IMR-90 (cell line): ENCODE results near the gene EGR2. TPM values are rescaled to one million over a fixed set of nuclear protein-coding genes. Genes with fewer than 3 reads are reported as not detected.

Source experiments
- ATAC-seq: fragments of 200-7000 bp; cut with Tn5 transposase; 2 replicates; pipeline ENCODE4 v1.9.1; 2020; ENCODE audit warnings: low read depth, mild to moderate bottlenecking, moderate library complexity
- BruUV-seq: library from RNA; stranded (reverse); fragments of 400-500 nt; replicated peaks from 2 replicates; lab custom pipeline; 2021; lab: Mats Ljungman, UMichigan
- CTCF ChIA-PET: fragments of 300-600 bp; formaldehyde crosslinking; extraction: SDS; loops from one replicate; lab custom pipeline; 2021; ENCODE audit warnings: antibody characterized with exemption; lab: Yijun Ruan, JAX
- POLR2A ChIA-PET: fragments of 300-600 bp; sonication (Branson Sonifier 250); formaldehyde crosslinking; loops from one replicate; lab custom pipeline; 2022; ENCODE audit warnings: antibody characterized with exemption; ENCODE audit not compliant: unreplicated experiment; lab: Charles Lee
- DNase-seq: peaks from one replicate; pipeline ENCODE4 v3.0.0; 2013
- H2AFZ ChIP-seq: replicated peaks from 2 replicates; pipeline ENCODE3; 2013; ENCODE audit warnings: low read length, mild to moderate bottlenecking; ENCODE audit not compliant: poor library complexity
- H2AK5ac ChIP-seq: 2 replicates; pipeline ENCODE4 v1.6.1; 2013; ENCODE audit warnings: low read depth, low read length, inconsistent platforms
- H2AK9ac ChIP-seq: replicated peaks from 2 replicates; pipeline ENCODE3; 2013; ENCODE audit warnings: mild to moderate bottlenecking, low read depth, low read length, moderate library complexity; ENCODE audit not compliant: poor library complexity
- H2BK120ac ChIP-seq: 2 replicates; pipeline ENCODE4 v1.6.1; 2013; ENCODE audit warnings: low read depth, low read length, inconsistent platforms
- H2BK15ac ChIP-seq: 3 replicates; pipeline ENCODE4 v1.6.1; 2013; ENCODE audit warnings: low read depth, low read length, inconsistent platforms
- H2BK20ac ChIP-seq: 2 replicates; pipeline ENCODE4 v1.6.1; 2013; ENCODE audit warnings: low read depth, mild to moderate bottlenecking, inconsistent platforms, low read length, moderate library complexity
- H2BK5ac ChIP-seq: 2 replicates; pipeline ENCODE4 v1.6.1; 2013; ENCODE audit warnings: mild to moderate bottlenecking, low read depth, low read length, inconsistent platforms; ENCODE audit not compliant: poor library complexity, severe bottlenecking
- H3K14ac ChIP-seq: replicated peaks from 2 replicates; pipeline ENCODE4 v1.6.1; 2013; ENCODE audit warnings: low read depth, low read length, inconsistent platforms
- H3K18ac ChIP-seq: 2 replicates; pipeline ENCODE4 v1.6.1; 2013; ENCODE audit warnings: low read depth, low read length, control low read depth
- H3K23ac ChIP-seq: 2 replicates; pipeline ENCODE4 v1.6.1; 2013; ENCODE audit warnings: low read depth, low read length, inconsistent platforms
- H3K27ac ChIP-seq: 2 replicates; pipeline ENCODE4 v1.5.1; 2013; ENCODE audit warnings: mild to moderate bottlenecking, control low read depth, low read length; ENCODE audit not compliant: insufficient read depth
- H3K27me3 ChIP-seq: 2 replicates; pipeline ENCODE4 v1.6.1; 2013; ENCODE audit warnings: low read length; ENCODE audit not compliant: control insufficient read depth, insufficient read depth
- H3K36me3 ChIP-seq: 2 replicates; pipeline ENCODE4 v1.6.1; 2013; ENCODE audit warnings: low read length, mixed read lengths; ENCODE audit not compliant: control insufficient read depth, insufficient read depth
- H3K4ac ChIP-seq: 2 replicates; pipeline ENCODE4 v1.6.1; 2013; ENCODE audit warnings: low read depth, low read length, inconsistent platforms
- H3K4me1 ChIP-seq: 2 replicates; pipeline ENCODE4 v1.6.1; 2013; ENCODE audit warnings: low read length, mixed read lengths; ENCODE audit not compliant: control insufficient read depth, insufficient read depth
- H3K4me2 ChIP-seq: 2 replicates; pipeline ENCODE4 v1.6.1; 2013; ENCODE audit warnings: low read depth, mild to moderate bottlenecking, control low read depth, low read length, moderate library complexity
- H3K4me3 ChIP-seq: 2 replicates; pipeline ENCODE4 v1.5.1; 2013; ENCODE audit warnings: low read depth, mild to moderate bottlenecking, control low read depth, low read length, moderate library complexity; ENCODE audit not compliant: insufficient read depth
- H3K56ac ChIP-seq: 2 replicates; pipeline ENCODE4 v1.6.1; 2013; ENCODE audit warnings: low read length, inconsistent platforms; ENCODE audit not compliant: insufficient read depth; ENCODE audit errors: extremely low read depth
- H3K79me1 ChIP-seq, 2 experiments: 2 replicates each; pipeline ENCODE4 v1.6.1; 2013; ENCODE audit warnings: low read length in 2 of 2, inconsistent platforms in 1 of 2, low read depth in 1 of 2
- H3K9ac ChIP-seq: 2 replicates; pipeline ENCODE4 v1.6.1; 2013; ENCODE audit warnings: low read depth, low read length, control low read depth
- H3K9me1 ChIP-seq: 2 replicates; pipeline ENCODE4 v1.6.1; 2013; ENCODE audit warnings: low read length, inconsistent platforms; ENCODE audit not compliant: insufficient read depth
- H3K9me3 ChIP-seq: 2 replicates; pipeline ENCODE4 v1.6.1; 2013; ENCODE audit warnings: low read length; ENCODE audit not compliant: control insufficient read depth, insufficient read depth
- H4K20me1 ChIP-seq: 2 replicates; pipeline ENCODE4 v1.6.1; 2013; ENCODE audit warnings: low read length, inconsistent platforms; ENCODE audit not compliant: insufficient read depth
- H4K5ac ChIP-seq: 2 replicates; pipeline ENCODE4 v1.6.1; 2013; ENCODE audit warnings: mild to moderate bottlenecking, low read depth, low read length, control low read depth
- H4K8ac ChIP-seq, 2 experiments: 2 replicates each; pipeline ENCODE4 v1.6.1; 2013; ENCODE audit warnings: low read depth in 2 of 2, low read length in 2 of 2, control low read depth in 1 of 2, inconsistent platforms in 1 of 2
- H4K91ac ChIP-seq: 2 replicates; pipeline ENCODE4 v1.6.1; 2013; ENCODE audit warnings: low read depth, low read length, inconsistent platforms; ENCODE audit not compliant: insufficient read depth
- BHLHE40 ChIP-seq: fragments of 150-350 bp; IDR thresholded peaks from 2 replicates; pipeline ENCODE4 v1.6.1; 2016; ENCODE audit warnings: mild to moderate bottlenecking, low read depth, low read length
- CEBPB ChIP-seq: IDR thresholded peaks from 2 replicates; pipeline ENCODE4 v1.6.1; 2012; ENCODE audit warnings: low read depth, low read length, improper control_type of control experiment
- CHD1 ChIP-seq: IDR thresholded peaks from 2 replicates; pipeline ENCODE4 v1.6.1; 2012; ENCODE audit warnings: low read depth, low read length, improper control_type of control experiment
- CTCF ChIP-seq: conservative IDR thresholded peaks from 2 replicates; pipeline ENCODE4 v1.5.1; 2012; ENCODE audit warnings: mild to moderate bottlenecking, low read depth, low read length, improper control_type of control experiment
- ELK1 ChIP-seq: fragments of 150-350 bp; IDR thresholded peaks from 2 replicates; pipeline ENCODE4 v1.6.1; 2016; ENCODE audit warnings: low read depth, mild to moderate bottlenecking, low read length, moderate library complexity, borderline replicate concordance
- FOS ChIP-seq: fragments of 150-350 bp; IDR thresholded peaks from 2 replicates; pipeline ENCODE4 v1.6.1; 2016; ENCODE audit warnings: low read depth, low read length
- MAFK ChIP-seq: IDR thresholded peaks from 2 replicates; pipeline ENCODE4 v1.6.1; 2012; ENCODE audit warnings: low read depth, low read length, improper control_type of control experiment
- MAZ ChIP-seq: IDR thresholded peaks from 2 replicates; pipeline ENCODE4 v1.6.1; 2012; ENCODE audit warnings: low read depth, mild to moderate bottlenecking, low read length, improper control_type of control experiment, moderate library complexity, borderline replicate concordance
- MXI1 ChIP-seq: IDR thresholded peaks from 2 replicates; pipeline ENCODE4 v1.6.1; 2012; ENCODE audit warnings: low read depth, mild to moderate bottlenecking, low read length, moderate library complexity, borderline replicate concordance
- NFE2L2 ChIP-seq: fragments of 150-350 bp; IDR thresholded peaks from 2 replicates; pipeline ENCODE4 v1.6.1; 2016; ENCODE audit warnings: low read depth, mild to moderate bottlenecking, low read length
- POLR2A ChIP-seq: IDR thresholded peaks from 2 replicates; pipeline ENCODE4 v1.6.1; 2012; ENCODE audit warnings: mild to moderate bottlenecking, low read depth, low read length
- RAD21 ChIP-seq: IDR thresholded peaks from 2 replicates; pipeline ENCODE4 v1.6.1; 2012; ENCODE audit warnings: low read length, improper control_type of control experiment
- RCOR1 ChIP-seq: IDR thresholded peaks from 2 replicates; pipeline ENCODE4 v1.6.1; 2012; ENCODE audit warnings: mild to moderate bottlenecking, low read length, improper control_type of control experiment; ENCODE audit not compliant: insufficient replicate concordance
- RFX5 ChIP-seq: IDR thresholded peaks from 2 replicates; pipeline ENCODE4 v1.8.0; 2012; ENCODE audit warnings: low read depth, mild to moderate bottlenecking, low read length, moderate library complexity
- SMC3 ChIP-seq: fragments of 150-350 bp; IDR thresholded peaks from 2 replicates; pipeline ENCODE4 v1.6.1; 2016; ENCODE audit warnings: low read depth, mild to moderate bottlenecking, antibody characterized with exemption, low read length, moderate library complexity
- USF2 ChIP-seq: fragments of 150-350 bp; IDR thresholded peaks from 2 replicates; pipeline ENCODE4 v1.6.1; 2017; ENCODE audit warnings: mild to moderate bottlenecking, antibody characterized with exemption, low read length, low read depth
- WGBS, 2 experiments: methylation state at CpG; one replicate each; pipeline versions ENCODE4 v1.1.5 to v1.1.7; 2013; ENCODE audit warnings: missing lambda C conversion rate in 2 of 2; ENCODE audit not compliant: insufficient read length in 1 of 2; ENCODE audit errors: extremely low coverage in 2 of 2; 5-methylcytosine and 5-hydroxymethylcytosine counted together
- dilution Hi-C: fragments of 300-500 bp; cut with HindIII; formaldehyde crosslinking; loops from one replicate; pipeline ENCODE4 v1.14.3; 2018; ENCODE audit warnings: low sequenced_read_pairs; ENCODE audit not compliant: unreplicated experiment
- in situ Hi-C: fragments of 300-500 bp; cut with MboI; formaldehyde crosslinking; loops from 3 replicates; pipeline ENCODE4 v1.14.3; 2019; ENCODE audit warnings: low sequenced_read_pairs, inconsistent platforms, mixed read lengths
- intact Hi-C: fragments of 100-400 bp; cut with micrococcal nuclease; formaldehyde crosslinking; loops from 2 replicates; pipeline ENCODE4 v1.10.0; 2022
- polyA plus RNA-seq, 3 experiments: library from polyadenylated mRNA; depleted of rRNA; stranded (reverse); fragments of >200 nt; gene quantifications; 2 replicates each; pipeline ENCODE4 v1.2.3, GENCODE V29; 2012; ENCODE audit warnings: low replicate concordance in 1 of 3
- total RNA-seq: library from RNA; depleted of rRNA; stranded (reverse); fragments of >200 nt; gene quantifications from 2 replicates; pipeline ENCODE4 v1.2.3, GENCODE V29; 2012

EGR2 gene
- total and polyA plus RNA-seq, 2 of the 4 experiments (the other 2 are of a cell fraction), result 0.36 to 1.2 TPM

DNA sequence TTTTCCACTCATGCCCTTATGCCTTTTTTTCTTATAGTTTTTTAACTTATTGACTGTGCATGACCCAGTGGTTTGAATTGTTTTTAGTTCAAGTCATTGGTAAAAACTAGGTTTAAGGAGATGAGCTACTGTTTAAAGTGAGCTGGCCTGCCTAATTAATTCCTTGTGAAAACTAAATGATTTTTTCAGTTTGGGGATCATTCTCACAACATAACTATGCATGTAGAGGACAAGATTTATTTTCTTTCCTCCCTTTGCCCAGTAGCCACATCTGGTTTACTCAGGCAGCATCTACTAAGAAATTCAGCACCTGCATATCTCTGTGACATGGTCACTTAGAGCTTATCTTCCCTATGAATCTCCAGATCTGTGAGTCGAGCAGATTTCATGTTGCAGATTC is 9.9 kb downstream of the EGR2 start:
- Histone ChIP-seq H3K27ac (no peak overlapping the region), H3K4me3 (peak overlapping the region; percentile 94), H4K5ac (no peak overlapping the region), H3K56ac (no peak overlapping the region), H3K9me1 (no peaks in the 10 kb centered on the region), H4K8ac (no peak overlapping the region), H2BK120ac (no peak overlapping the region), H3K4ac (no peak overlapping the region), H3K36me3 (no peaks in the 10 kb centered on the region), H3K23ac (no peak overlapping the region), H2BK15ac (no peak overlapping the region), H4K91ac (no peak overlapping the region), H2AK5ac (no peak overlapping the region), H3K27me3 (no peaks in the 10 kb centered on the region), H2BK20ac (no peak overlapping the region), H3K18ac (no peak overlapping the region), H2AK9ac (no peak overlapping the region), H3K79me1 (peaks cover 14 to 29% of the 10 kb centered on the region in 2 experiments), H2AFZ (no peak overlapping the region), H4K20me1 (peaks cover 18% of the 10 kb centered on the region), H3K9ac (no peak overlapping the region; the same call in 1 of the 2 replicates), H3K4me1 (peaks cover 8% of the 10 kb centered on the region; the same call in 1 of the 2 replicates), H3K9me3 (no peaks in the 10 kb centered on the region), H3K14ac (no peak overlapping the region), H3K4me2 (peak overlapping the region; percentile 90), H2BK5ac (no peak overlapping the region)
- intact Hi-C loops, result loop anchor here (2.0 to 10.0 kb wide), 2 partner anchors 169 to 761 kb away; no protein-coding TSS in a partner anchor
- ATAC-seq (no peak), DNase-seq (peak; percentile 25)
- TF ChIP-seq RCOR1, result no peak
- TF ChIP-seq ELK1, result no peak
- no peak for TF ChIP-seq MAFK
- TF ChIP-seq CHD1, result no peak
- TF ChIP-seq NFE2L2, result no peak
- no peak for TF ChIP-seq RAD21
- no peak for TF ChIP-seq MXI1
- no peak for TF ChIP-seq SMC3
- TF ChIP-seq CEBPB, result no peak
- TF ChIP-seq BHLHE40, result no peak
- no peak for TF ChIP-seq FOS
- no peak for TF ChIP-seq RFX5
- no peak for TF ChIP-seq USF2
- no peak for TF ChIP-seq CTCF
- no peak for TF ChIP-seq MAZ
- TF ChIP-seq POLR2A, result no peak
- BruUV-seq, result TSS peak; percentile 63
- ChIA-PET CTCF (interaction anchor here (0.6 to 1.0 kb wide), 3 partner anchors 9 to 196 kb away, joined by 3 to 4 read pairs (median 3); no protein-coding TSS in a partner anchor), POLR2A (no interaction called here)
- dilution Hi-C loops, result no loop called here
- in situ Hi-C loops, result loop anchor here (25.0 kb wide), 2 partner anchors 544 to 769 kb away; partner anchors contain the start of gene RTKN2
- WGBS, 2 experiments, result no CpG with 5 or more reads among the region's 1 CpG
